Measurements from ENCODE around the gene TUBG1. TPM values are rescaled to one million over a fixed set of nuclear protein-coding genes. Genes with fewer than 3 reads are reported as not detected.

Gene TUBG1
- total RNA-seq, 1 experiment from 2014 or later, result 140 TPM

GRCh38 chr17:42571435-42572225, 37.9 kb upstream of the TUBG1 start (continued):
- TF ChIP-seq MYBL2 (CRISPR knock-in tag; IDR thresholded peaks at IDR 0.05) (no peak), GTF2I (CRISPR knock-in tag; conservative IDR thresholded peaks at IDR 0.05) (no peak), ATF6 (CRISPR knock-in tag; IDR thresholded peaks at IDR 0.05) (no peak), MAX (CRISPR knock-in tag; IDR thresholded peaks at IDR 0.05) (no peak), NFE2L1 (CRISPR knock-in tag; IDR thresholded peaks at IDR 0.05) (no peak), ZNF121 (CRISPR knock-in tag; IDR thresholded peaks at IDR 0.05) (no peak)

GRCh38 chr17:42573095-42573494, 36.4 kb upstream of the TUBG1 start:
- H3K36me3 Mint-ChIP-seq, result peaks cover 52% of the 10 kb centered on the region
- TF ChIP-seq GRHL2 (CRISPR knock-in tag; IDR thresholded peaks at IDR 0.05; ENCODE audit: insufficient replicate concordance, severe bottlenecking), result no peak
- no peak for TF ChIP-seq ELF4 (CRISPR knock-in tag; IDR thresholded peaks at IDR 0.05; ENCODE audit: low read depth)
- TF ChIP-seq ZNF532 (CRISPR knock-in tag; IDR thresholded peaks at IDR 0.05; ENCODE audit: borderline replicate concordance), result no peak
- TF ChIP-seq OVOL2 (CRISPR knock-in tag; IDR thresholded peaks at IDR 0.05; ENCODE audit: borderline replicate concordance), result no peak
- no peak for TF ChIP-seq ZNF396 (CRISPR knock-in tag; IDR thresholded peaks at IDR 0.05; ENCODE audit: borderline replicate concordance)
- no peak for TF ChIP-seq CBFB (CRISPR knock-in tag; IDR thresholded peaks at IDR 0.05; ENCODE audit: low read depth)
- TF ChIP-seq ATF1 (CRISPR knock-in tag; IDR thresholded peaks at IDR 0.05), result no peak
- no peak for TF ChIP-seq SP1 (CRISPR knock-in tag; conservative IDR thresholded peaks at IDR 0.05)
- no peak for TF ChIP-seq MAX (CRISPR knock-in tag; IDR thresholded peaks at IDR 0.05)
- no peak for TF ChIP-seq ZNF281 (CRISPR knock-in tag; IDR thresholded peaks at IDR 0.05)
- TF ChIP-seq ATF3 (CRISPR knock-in tag; conservative IDR thresholded peaks at IDR 0.05), result no peak
- no peak for TF ChIP-seq PREB (CRISPR knock-in tag; IDR thresholded peaks at IDR 0.05; ENCODE audit: borderline replicate concordance)
- no peak for TF ChIP-seq FOXK1 (CRISPR knock-in tag; IDR thresholded peaks at IDR 0.05)
- TF ChIP-seq ATF6 (CRISPR knock-in tag; IDR thresholded peaks at IDR 0.05), result no peak

More at GRCh38 chr17:42573095-42573494, 36.4 kb upstream of the TUBG1 start:
- Mint-ChIP-seq H3K9me3 (no peaks in the 10 kb centered on the region), H3K27me3 (ENCODE audit: low read depth) (no peaks in the 10 kb centered on the region), H3K27ac (no peak overlapping the region; the same call in 1 of the 2 replicates), H3K4me3 (no peak overlapping the region), H3K4me1 (peaks cover 16% of the 10 kb centered on the region)
- DNase-seq (ENCODE audit: low spot score) (no peak), ATAC-seq (no peak)
- ChIA-PET POLR2A (no interaction called here), CTCF (interaction anchor here (0.8 kb wide), 1 partner anchor 25 kb away, joined by 3 read pairs; no protein-coding TSS in a partner anchor)

Data from WTC11 (cell line).